ENCODE measurements around the gene FMNL2.

FMNL2 gene

DNA sequence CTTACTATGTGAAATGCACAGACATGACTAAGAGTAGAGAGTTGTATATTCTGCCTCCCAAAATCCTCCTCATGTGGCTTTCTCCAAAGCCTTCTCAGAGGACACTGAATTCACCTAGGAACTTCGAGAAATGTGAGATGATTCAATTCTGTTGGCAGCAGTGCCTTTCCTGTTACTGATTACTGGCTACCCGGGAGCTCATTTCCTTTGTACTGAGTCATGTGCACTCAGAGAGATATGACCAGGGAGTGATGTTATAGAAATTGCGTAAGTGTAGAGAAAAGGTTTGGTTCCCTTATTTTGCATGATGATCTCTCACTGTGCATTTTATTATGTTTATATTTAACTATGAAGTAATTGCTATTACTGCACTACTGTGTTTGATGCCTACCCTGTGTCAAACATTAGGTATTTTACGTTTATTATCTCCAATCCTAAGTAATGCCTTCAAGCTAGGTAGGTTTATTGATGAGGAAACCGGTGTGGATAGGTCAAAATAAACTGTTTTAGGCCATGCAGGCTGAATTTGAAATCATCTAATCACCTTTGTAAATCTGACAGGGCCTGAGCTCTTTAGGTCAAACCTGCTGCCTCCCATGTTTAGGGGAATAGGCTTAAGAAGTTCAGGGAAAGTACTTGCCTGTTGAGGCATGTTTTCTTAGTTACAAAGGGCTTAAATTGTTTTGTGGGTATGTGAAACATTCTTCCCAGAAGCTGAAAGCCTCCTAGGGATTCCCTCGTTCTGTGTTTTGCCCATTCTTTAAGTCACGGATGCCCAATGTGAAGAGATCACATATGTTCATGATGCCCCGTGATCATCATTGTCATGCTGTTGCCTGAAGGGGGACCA is 86.8 kb downstream of the FMNL2 start (continued):
- TF ChIP-seq, protein P1, sequence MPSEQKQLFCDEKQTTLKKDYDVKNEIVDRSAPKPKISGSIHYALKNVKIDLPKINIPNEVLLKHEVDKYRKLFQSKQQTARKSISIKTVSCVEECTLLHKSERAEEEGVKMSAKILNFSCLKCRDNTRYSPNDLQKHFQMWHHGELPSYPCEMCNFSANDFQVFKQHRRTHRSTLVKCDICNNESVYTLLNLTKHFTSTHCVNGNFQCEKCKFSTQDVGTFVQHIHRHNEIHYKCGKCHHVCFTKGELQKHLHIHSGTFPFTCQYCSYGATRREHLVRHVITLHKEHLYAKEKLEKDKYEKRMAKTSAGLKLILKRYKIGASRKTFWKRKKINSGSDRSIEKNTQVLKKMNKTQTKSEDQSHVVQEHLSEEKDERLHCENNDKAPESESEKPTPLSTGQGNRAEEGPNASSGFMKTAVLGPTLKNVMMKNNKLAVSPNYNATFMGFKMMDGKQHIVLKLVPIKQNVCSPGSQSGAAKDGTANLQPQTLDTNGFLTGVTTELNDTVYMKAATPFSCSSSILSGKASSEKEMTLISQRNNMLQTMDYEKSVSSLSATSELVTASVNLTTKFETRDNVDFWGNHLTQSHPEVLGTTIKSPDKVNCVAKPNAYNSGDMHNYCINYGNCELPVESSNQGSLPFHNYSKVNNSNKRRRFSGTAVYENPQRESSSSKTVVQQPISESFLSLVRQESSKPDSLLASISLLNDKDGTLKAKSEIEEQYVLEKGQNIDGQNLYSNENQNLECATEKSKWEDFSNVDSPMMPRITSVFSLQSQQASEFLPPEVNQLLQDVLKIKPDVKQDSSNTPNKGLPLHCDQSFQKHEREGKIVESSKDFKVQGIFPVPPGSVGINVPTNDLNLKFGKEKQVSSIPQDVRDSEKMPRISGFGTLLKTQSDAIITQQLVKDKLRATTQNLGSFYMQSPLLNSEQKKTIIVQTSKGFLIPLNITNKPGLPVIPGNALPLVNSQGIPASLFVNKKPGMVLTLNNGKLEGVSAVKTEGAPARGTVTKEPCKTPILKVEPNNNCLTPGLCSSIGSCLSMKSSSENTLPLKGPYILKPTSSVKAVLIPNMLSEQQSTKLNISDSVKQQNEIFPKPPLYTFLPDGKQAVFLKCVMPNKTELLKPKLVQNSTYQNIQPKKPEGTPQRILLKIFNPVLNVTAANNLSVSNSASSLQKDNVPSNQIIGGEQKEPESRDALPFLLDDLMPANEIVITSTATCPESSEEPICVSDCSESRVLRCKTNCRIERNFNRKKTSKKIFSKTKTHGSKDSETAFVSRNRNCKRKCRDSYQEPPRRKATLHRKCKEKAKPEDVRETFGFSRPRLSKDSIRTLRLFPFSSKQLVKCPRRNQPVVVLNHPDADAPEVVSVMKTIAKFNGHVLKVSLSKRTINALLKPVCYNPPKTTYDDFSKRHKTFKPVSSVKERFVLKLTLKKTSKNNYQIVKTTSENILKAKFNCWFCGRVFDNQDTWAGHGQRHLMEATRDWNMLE (tag by site-specific recombination; conservative IDR thresholded peaks at IDR 0.05; ENCODE audit: low read depth) = 0 out of 2 replicates have a peak, but pooled peaks have one; percentile 23
- TF ChIP-seq ZNF521 (tag by site-specific recombination; IDR thresholded peaks at IDR 0.05) (no peak), OSR2 (tag by site-specific recombination; IDR thresholded peaks at IDR 0.05) (peak; percentile 96), ZNF629 (tag by site-specific recombination; IDR thresholded peaks at IDR 0.05) (peak; percentile 97), ZNF394 (tag by site-specific recombination; IDR thresholded peaks at IDR 0.05; ENCODE audit: borderline replicate concordance) (no peak), ZXDB (tag by site-specific recombination; IDR thresholded peaks at IDR 0.05) (peak; percentile 63), ZNF510 (tag by site-specific recombination; IDR thresholded peaks at IDR 0.05; ENCODE audit: insufficient replicate concordance) (no peak), ZNF571 (tag by site-specific recombination; IDR thresholded peaks at IDR 0.05) (no peak), TRIM28 (IDR thresholded peaks at IDR 0.05; ENCODE audit: borderline replicate concordance, low read length) (peak; percentile 96), ZNF366 (tag by site-specific recombination; conservative IDR thresholded peaks at IDR 0.05) (peak; percentile 92), HOXA7 (CRISPR knock-in tag; IDR thresholded peaks at IDR 0.05; ENCODE audit: borderline replicate concordance) (no peak), ZBTB21 (tag by site-specific recombination; IDR thresholded peaks at IDR 0.05) (peak; percentile 85), ZNF514 (tag by site-specific recombination; IDR thresholded peaks at IDR 0.05) (no peak), ZNF114 (tag by site-specific recombination; IDR thresholded peaks at IDR 0.05) (no peak), ZNF138 (tag by site-specific recombination; IDR thresholded peaks at IDR 0.05; ENCODE audit: borderline replicate concordance) (no peak), ZNF184 (tag by site-specific recombination; IDR thresholded peaks at IDR 0.05) (peak; percentile 58; the same call in 1 of the 2 replicates), ZNF558 (tag by site-specific recombination; IDR thresholded peaks at IDR 0.05) (0 out of 2 replicates have a peak, but pooled peaks have one; percentile 15), EGR2 (tag by site-specific recombination; IDR thresholded peaks at IDR 0.05; ENCODE audit: low read depth) (no peak), ZBTB20 (tag by site-specific recombination; IDR thresholded peaks at IDR 0.05) (peak; percentile 69), ZNF660 (tag by site-specific recombination; IDR thresholded peaks at IDR 0.05) (peak; percentile 92)
- TF ChIP-seq, protein P2, sequence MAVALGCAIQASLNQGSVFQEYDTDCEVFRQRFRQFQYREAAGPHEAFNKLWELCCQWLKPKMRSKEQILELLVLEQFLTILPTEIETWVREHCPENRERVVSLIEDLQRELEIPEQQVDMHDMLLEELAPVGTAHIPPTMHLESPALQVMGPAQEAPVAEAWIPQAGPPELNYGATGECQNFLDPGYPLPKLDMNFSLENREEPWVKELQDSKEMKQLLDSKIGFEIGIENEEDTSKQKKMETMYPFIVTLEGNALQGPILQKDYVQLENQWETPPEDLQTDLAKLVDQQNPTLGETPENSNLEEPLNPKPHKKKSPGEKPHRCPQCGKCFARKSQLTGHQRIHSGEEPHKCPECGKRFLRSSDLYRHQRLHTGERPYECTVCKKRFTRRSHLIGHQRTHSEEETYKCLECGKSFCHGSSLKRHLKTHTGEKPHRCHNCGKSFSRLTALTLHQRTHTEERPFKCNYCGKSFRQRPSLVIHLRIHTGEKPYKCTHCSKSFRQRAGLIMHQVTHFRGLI (tag by site-specific recombination; IDR thresholded peaks at IDR 0.05) = no peak
- TF ChIP-seq, protein P3, sequence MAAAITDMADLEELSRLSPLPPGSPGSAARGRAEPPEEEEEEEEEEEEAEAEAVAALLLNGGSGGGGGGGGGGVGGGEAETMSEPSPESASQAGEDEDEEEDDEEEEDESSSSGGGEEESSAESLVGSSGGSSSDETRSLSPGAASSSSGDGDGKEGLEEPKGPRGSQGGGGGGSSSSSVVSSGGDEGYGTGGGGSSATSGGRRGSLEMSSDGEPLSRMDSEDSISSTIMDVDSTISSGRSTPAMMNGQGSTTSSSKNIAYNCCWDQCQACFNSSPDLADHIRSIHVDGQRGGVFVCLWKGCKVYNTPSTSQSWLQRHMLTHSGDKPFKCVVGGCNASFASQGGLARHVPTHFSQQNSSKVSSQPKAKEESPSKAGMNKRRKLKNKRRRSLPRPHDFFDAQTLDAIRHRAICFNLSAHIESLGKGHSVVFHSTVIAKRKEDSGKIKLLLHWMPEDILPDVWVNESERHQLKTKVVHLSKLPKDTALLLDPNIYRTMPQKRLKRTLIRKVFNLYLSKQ (tag by site-specific recombination; IDR thresholded peaks at IDR 0.05; ENCODE audit: borderline replicate concordance) = no peak
- TF ChIP-seq, protein P4, sequence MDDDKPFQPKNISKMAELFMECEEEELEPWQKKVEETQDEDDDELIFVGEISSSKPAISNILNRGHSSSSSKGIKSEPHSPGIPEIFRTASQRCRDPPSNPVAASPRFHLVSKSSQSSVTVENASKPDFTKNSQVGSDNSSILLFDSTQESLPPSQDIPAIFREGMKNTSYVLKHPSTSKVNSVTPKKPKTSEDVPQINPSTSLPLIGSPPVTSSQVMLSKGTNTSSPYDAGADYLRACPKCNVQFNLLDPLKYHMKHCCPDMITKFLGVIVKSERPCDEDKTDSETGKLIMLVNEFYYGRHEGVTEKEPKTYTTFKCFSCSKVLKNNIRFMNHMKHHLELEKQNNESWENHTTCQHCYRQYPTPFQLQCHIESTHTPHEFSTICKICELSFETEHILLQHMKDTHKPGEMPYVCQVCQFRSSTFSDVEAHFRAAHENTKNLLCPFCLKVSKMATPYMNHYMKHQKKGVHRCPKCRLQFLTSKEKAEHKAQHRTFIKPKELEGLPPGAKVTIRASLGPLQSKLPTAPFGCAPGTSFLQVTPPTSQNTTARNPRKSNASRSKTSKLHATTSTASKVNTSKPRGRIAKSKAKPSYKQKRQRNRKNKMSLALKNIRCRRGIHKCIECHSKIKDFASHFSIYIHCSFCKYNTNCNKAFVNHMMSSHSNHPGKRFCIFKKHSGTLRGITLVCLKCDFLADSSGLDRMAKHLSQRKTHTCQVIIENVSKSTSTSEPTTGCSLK (tag by site-specific recombination; IDR thresholded peaks at IDR 0.05) = no peak
- TF ChIP-seq, protein P5, sequence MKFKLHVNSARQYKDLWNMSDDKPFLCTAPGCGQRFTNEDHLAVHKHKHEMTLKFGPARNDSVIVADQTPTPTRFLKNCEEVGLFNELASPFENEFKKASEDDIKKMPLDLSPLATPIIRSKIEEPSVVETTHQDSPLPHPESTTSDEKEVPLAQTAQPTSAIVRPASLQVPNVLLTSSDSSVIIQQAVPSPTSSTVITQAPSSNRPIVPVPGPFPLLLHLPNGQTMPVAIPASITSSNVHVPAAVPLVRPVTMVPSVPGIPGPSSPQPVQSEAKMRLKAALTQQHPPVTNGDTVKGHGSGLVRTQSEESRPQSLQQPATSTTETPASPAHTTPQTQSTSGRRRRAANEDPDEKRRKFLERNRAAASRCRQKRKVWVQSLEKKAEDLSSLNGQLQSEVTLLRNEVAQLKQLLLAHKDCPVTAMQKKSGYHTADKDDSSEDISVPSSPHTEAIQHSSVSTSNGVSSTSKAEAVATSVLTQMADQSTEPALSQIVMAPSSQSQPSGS (tag by site-specific recombination; IDR thresholded peaks at IDR 0.05; ENCODE audit: low read depth) = peak; percentile 66; the same call in 1 of the 2 replicates
- TF ChIP-seq, protein P6, sequence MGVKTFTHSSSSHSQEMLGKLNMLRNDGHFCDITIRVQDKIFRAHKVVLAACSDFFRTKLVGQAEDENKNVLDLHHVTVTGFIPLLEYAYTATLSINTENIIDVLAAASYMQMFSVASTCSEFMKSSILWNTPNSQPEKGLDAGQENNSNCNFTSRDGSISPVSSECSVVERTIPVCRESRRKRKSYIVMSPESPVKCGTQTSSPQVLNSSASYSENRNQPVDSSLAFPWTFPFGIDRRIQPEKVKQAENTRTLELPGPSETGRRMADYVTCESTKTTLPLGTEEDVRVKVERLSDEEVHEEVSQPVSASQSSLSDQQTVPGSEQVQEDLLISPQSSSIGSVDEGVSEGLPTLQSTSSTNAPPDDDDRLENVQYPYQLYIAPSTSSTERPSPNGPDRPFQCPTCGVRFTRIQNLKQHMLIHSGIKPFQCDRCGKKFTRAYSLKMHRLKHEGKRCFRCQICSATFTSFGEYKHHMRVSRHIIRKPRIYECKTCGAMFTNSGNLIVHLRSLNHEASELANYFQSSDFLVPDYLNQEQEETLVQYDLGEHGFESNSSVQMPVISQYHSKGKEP (tag by site-specific recombination; IDR thresholded peaks at IDR 0.05) = peak; percentile 49

Data from HEK293 (cell line).